Stimulated activated CD4-positive, alpha-beta T cell treated with anti-CD3 and anti-CD28 coated beads, Interleukin-12 subunit alpha, Interleukin-12 subunit beta, amount 100 ng/mL, for 4 hours (primary cell): Measurements from ENCODE around the gene JARID2.

ENCODE experiments used
- DNase-seq: peaks from one replicate; pipeline ENCODE4 v3.0.0-alpha.2; 2020

Gene JARID2

DNA sequence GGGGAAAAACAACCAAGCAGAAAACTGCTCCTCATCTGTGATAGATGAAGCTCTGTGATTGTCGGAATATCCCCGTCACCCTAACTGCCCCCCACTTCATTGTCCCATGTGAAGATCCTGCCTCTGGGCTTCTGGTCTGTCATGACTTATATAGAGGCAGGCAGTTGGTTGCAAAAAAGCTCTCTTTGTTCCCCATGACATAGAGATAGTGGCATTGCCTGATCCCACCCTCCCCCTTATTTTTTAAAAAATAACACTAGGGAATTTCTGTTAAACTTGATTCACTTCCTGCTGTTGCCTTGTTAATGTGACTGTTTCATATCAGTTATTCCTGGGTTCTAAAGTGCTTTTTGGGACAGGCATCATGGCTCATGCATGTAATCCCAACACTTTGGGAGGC lies 203.1 kb downstream of the JARID2 start:
- no peak for DNase-seq

DNA sequence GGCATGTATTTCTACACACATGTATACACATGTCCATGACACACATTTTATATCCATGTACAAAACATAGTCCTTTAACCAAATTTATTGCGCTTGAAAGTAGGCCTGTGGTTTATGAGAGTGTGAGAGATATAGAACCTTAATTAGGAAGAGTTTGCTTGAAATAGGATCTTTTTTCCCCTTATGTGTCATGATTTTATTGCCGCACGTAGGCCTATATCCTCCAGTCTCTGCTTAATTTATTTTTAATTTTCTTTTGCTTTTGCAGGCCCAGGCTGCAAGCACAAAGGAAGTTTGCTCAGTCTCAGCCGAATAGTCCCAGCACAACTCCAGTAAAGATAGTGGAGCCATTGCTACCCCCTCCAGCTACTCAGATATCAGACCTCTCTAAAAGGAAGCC lies 205.9 kb downstream of the JARID2 start:
- no peak for DNase-seq

GRCh38 chr6:15452182-15452941 lies 206.5 kb downstream of the JARID2 start:
- no peak for DNase-seq

DNA sequence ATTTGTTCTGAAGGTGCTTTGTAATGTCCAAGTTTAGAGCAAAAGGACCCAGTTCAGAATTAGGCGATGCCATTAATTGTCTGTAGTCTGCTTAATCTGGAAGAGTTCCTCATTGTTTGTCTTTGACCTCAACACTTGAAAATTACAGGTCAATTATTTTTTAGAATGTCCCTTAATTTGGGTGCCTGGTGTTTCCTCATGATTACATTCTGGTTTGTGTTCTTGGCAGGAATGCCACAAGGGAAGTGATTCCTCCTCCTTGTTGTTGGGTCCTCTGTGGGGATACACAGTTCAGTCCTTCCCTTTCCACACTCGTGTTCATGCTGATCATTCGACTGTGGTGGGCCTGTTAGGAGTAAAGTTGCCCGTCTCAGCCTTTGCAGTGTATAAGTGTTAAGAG lies 207.3 kb downstream of the JARID2 start:
- no peak for DNase-seq

- DNase-seq: no peak
Observed at GRCh38 chr6:15453622-15454021, 207.8 kb downstream of the JARID2 start.

GRCh38 chr6:15456422-15456821 lies 210.6 kb downstream of the JARID2 start:
- no peak for DNase-seq

DNA sequence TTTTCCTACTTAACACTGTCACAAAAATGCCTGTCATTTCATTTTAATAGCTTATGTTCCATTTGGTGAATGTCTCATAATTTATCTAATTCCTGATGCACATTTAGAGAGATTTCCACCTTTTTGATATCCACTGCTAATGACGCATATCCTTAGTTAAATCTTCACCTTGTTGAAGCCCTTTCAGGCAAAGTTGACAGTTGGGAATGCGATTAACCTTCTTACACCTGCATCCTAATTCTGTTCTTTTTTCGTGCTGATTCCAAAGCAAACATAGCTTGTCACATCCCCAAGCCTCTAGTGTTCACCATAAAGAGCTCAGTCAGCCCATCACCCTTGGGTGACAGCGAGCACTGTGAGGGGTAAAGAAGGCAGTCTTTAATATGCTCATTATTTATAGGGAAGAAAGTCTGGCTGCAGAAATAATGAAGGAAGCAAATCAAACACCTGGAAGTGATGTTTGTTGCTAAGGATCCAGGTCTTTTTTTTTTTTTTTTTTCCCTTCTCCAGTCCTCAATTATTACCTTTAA lies 211.3 kb downstream of the JARID2 start:
- no peak for DNase-seq

DNA sequence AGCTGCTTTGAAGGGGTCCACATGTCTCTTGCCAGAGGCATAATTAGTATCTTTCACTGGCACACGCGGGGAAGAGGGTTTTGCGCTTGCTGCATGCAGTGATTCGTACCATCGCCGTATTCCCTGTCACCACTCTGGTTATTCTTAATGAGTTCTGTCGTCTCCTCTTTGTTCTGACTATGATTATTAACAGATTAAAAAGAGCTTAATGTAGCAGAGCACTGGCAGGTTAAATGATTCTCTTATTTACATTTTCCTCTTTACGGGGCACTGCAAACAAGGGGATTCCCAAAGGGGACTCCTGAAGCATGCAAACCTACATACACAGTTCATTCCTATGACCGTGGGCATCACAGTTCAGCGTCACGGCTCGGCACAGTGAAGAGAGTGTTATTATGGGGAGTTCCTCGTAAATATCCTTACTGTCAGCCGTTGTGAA lies 212.2 kb downstream of the JARID2 start:
- DNase-seq: no peak

GRCh38 chr6:15460110-15460727 lies 214.3 kb downstream of the JARID2 start:
- no peak for DNase-seq

DNA sequence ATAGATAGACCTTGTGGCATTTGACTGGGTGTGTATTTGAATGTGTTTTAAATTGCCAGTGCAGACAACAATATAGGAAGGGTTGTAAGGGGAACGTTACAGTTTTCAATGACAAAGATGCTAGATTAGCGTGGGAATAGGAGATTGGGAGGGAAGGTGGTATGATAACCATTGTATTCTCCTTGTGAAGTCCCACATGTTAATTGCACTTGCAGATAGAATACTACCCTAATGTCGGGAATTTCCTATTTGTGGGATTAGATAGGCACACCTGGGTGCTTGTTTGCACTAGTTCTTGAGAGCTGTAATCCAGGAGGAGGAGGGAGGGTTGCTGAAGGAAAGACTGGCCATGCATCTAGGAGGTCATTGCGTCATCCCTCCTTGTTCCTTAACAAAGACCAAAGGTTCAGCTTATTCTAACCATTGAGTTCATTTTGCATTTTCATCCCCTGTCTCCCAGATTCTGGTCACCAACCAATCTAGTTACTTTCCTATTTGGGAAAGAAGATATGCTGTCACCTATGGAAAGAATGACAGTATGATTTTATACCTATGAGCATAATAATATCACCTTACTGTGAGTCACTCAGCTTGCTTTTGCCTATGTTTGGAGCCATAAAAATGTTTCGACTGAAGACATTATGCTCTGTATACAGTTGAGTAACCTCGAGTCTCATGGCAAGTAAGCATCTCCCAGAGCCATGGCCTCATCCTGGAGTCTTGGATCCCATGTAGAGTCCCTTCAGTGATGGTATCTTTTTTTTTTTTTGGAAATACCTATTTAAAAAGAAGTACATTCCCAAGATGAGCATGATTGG lies 215.5 kb downstream of the JARID2 start:
- no peak for DNase-seq

DNA sequence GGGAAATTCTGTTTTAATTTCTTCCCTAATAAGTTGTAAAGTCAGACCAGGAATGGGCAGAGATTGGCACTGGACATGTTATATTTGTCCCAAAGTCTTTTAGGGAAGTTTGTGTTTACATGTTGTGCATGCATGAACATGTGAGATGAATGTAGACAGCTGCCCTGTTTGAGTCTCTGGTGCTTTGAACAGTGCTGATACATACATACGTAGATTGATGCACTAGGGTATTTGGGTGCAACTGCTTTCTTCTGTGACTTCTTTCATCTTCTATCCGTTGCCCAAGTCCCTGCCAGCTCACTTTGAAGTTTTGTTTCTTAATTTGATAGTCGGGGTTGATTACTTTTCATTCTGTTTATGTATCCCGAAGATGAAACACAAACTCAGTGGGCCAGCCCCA lies 216.4 kb downstream of the JARID2 start:
- DNase-seq: no peak

GRCh38 chr6:15462717-15463525 lies 217.1 kb downstream of the JARID2 start:
- DNase-seq: no peak

- peak; percentile 46 for DNase-seq
Observed at GRCh38 chr6:15464211-15464725, 218.4 kb downstream of the JARID2 start.

DNA sequence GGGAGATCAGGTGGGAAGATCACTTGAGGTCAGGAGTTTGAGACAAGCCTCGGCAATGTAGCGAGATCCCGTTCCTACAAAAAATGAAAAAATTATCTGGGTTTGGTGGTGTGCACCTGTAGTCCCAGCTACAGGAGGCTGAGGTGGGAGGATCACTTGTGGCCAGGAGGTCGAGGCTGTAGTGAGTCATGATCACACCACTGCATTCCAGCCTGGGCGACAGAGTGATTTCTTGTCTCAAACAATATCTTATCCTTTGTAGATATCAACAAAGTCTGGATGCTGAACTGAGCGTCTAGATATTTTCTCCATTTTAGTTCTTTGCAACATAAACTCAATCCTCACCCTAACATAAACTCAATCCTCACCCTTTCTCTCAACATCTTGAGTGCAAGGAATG lies 219.3 kb downstream of the JARID2 start:
- no peak for DNase-seq

DNA sequence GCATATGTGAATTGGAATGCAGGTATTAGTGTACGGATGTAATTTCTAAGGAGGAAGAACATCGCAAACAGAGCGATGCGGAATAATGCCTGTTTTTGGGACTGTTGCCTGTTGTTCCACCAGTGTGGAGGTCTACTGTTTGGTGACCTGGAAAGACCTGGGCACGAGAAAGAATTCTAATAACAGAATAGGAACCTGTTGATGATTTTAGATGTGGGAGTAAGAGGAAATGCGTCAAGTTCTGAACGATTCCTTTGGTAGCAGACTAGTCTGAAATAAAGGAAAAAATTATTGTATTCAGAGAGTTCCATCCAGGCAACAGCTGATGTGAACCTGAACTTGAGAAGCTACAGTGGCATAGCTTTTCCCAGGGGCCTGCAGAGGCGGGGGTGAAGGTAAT lies 224.9 kb downstream of the JARID2 start:
- DNase-seq: no peak

DNA sequence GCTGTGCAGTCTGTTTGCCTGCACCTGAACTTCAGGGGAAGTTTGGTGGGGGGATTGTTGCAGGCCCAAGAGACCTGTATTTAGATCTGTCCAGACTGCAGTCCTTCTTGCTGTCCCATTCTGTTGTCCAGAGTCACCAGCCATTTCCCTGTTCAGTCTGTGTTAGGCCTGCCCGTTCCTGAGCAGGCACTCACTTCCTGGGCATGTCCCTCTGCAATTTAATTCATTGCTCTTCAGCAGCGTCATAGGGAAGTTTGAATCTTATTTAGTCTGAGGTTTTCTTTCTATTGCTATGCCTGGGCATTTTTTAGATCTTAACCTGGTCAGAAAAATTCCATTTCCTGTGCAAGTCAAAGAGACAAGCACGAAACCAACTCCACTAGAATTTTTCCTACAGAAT lies 226.8 kb downstream of the JARID2 start:
- no peak for DNase-seq

DNA sequence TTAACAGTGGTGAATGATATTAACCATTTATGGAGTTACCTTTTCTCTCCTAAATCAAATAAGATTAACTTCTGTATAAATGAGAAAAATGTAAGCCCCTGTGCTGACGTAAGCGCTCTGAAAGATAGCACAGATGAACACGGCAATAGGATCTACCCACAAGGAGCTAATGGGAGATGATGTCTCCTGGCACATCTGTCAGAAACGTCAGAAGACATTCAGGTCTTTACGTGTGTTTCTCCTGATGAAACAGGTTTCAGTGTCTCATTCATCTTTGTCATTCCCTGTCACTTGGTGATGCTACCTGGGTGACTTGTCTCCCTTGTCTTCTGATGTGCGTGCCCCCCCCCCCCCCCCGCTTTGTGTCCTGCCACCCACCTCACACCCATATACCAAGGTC lies 227.3 kb downstream of the JARID2 start:
- no peak for DNase-seq

DNA sequence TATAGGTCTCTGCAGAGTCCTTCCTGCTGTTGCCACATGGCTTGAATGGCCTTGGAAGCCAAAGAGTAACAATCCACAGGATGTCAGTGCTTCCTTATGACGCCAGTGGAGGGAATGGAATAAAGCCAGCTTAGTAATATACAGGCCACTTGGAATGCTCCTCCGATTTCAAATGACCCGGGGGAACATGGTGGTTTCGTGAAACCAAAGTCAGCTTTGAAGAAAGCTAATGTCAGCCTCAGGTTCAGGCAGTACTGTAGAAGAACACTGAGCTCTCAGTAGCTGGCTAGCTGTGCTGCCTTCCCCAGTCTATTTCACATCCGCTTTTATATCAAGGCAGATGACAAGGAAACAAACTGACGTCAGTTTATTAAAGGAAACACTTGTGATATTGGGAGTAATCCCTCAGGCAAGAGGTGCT lies 227.9 kb downstream of the JARID2 start:
- no peak for DNase-seq

DNA sequence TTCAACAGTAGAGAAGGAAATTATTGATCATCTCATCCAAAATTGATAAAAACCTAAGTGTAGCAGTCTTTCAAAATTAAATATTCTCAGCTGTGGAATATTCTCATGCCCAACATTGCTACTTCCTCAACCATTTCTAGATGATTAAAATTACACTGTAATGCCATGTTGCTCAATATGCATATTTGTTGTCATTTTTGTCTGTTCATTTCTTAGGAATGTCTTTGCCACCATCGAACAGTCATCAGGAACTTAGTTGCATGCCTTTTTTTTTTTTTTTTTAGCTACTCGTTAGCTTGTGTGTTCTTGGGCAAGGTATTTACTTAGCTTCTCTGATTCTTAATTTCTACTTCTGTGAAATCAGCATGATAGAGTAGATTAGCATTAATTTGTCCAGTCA lies 228.3 kb downstream of the JARID2 start:
- no peak for DNase-seq

DNA sequence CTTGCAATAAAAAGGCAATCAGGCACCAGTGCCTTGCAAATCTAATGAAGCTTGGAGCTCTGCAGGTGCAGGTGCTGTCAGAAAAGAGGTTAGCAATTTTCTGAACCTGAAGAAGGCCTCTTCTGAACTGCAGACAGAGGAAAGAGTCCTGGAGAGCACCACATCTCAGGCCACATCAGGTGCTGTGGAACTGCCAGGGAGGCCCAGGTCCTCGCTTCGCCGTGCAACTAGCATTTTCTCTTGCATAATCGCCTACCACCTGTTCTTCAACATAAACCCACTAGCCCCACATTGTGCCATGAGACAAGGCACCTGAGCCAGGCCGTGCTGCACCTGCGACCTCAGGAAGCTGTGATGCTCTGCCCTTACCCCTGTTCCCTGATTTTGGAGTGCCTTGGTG lies 229.4 kb downstream of the JARID2 start:
- DNase-seq: no peak

GRCh38 chr6:15475872-15476271 lies 230.0 kb downstream of the JARID2 start:
- no peak for DNase-seq

- DNase-seq: no peak
Observed at GRCh38 chr6:15476631-15477380, 230.9 kb downstream of the JARID2 start.
